ENCODE results near the gene UGT1A10. TPM values are rescaled to one million over a fixed set of nuclear protein-coding genes. Genes with fewer than 3 reads are reported as not detected.
"Not testable (repeated sequence)": the region's sequence is repeated elsewhere in the genome, so short reads cannot be mapped to it uniquely, and the experiment has no call there.

The UGT1A10 gene
- polyA plus RNA-seq, 4 donors = not detected

DNA sequence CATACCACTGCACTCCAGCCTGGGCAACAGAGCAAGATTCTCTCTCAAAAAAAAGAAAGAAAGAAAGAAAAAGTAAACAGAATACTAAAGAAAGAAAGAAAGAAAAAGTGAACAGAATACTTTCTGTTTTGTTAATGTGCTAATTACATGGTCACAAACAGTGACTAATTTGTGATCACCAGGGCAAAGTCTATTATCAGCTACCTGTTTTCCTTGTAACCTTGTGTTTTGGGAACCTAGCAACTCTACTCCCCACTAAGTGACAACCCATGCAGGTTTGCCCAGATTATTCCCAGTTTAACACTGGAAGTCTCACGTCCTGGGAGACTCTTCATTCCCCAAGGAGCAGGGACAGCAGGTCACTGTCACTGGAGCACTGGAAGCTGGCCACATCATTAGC lies 18.8 kb downstream of the UGT1A10 start:
- DNase-seq (ENCODE audit: low read depth in 4 of 4, low spot score in 2 of 4) = no peak

GRCh38 chr2:233655943-233656342 lies 19.7 kb downstream of the UGT1A10 start:
- DNase-seq (ENCODE audit: low read depth in 4 of 4, low spot score in 2 of 4) = not testable (repeated sequence)

GRCh38 chr2:233656443-233656842 lies 20.2 kb downstream of the UGT1A10 start:
- DNase-seq (ENCODE audit: low read depth in 4 of 4, low spot score in 2 of 4) = no peak

DNA sequence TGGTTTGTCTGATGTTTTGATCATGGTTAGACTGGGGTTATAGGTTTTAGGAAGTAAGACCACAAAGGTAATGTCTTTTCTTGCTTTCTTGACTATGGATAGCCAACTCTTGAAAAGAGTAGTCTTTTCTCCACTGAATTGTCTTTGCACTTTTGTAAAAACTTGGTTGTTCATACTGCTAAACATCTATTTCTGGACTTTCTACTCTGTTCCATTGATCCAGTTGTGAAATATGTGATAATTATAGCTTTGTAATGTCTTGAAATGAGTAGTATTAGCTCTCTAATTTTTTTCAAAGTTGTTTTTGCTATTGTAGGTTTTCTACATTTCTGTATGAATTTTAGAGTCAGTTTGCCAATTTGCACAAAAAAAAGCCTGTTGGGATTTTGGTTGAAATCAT lies 22.4 kb downstream of the UGT1A10 start:
- no peak for DNase-seq (ENCODE audit: low read depth in 4 of 4, low spot score in 2 of 4)

- no peak for DNase-seq (ENCODE audit: low read depth in 4 of 4, low spot score in 2 of 4)
Observed at GRCh38 chr2:233663911-233664310, 27.7 kb downstream of the UGT1A10 start.

GRCh38 chr2:233668605-233669260 lies 32.5 kb downstream of the UGT1A10 start:
- no peak for DNase-seq (ENCODE audit: low read depth in 4 of 4, low spot score in 2 of 4)

DNA sequence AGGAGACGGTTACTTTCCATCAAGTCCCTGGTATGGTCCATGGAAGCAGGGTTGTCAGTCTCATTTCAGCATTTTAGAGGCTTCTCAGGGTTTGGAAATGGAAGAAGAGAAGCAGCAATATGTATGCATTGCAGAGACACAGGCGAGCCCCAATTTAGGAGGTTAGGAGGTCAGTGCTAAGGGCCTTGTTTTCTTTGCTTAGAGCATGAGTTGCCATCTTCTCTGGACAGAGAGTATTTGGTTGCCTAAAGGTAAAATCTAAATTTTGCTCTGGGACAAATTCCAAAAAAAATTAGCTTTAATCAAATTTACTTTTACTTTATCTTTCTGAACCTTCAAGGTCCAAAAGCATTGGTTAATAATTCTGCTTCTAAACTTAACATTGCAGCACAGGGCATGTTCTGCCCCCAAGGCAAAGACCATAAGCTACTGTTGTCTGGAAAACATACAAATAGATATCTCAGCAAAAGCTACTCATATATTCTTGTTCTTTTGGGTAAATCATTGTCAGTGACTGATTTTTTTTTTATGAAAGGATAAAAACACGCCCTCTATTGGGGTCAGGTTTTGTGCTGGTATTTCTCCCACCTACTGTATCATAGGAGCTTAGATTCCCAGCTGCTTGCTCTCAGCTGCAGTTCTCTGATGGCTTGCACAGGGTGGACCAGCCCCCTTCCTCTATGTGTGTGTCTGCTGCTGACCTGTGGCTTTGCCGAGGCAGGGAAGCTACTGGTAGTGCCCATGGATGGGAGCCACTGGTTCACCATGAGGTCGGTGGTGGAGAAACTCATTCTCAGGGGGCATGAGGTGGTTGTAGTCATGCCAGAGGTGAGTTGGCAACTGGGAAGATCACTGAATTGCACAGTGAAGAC lies 35.3 kb downstream of the UGT1A10 start, which contains the start of gene UGT1A9:
UGT1A9 (plus strand) TSS at position 609 of the 872 bp plus-strand sequence; CDS start at position 646, 37 bp downstream.
- DNase-seq (ENCODE audit: low read depth in 4 of 4, low spot score in 2 of 4) = no peak

DNA sequence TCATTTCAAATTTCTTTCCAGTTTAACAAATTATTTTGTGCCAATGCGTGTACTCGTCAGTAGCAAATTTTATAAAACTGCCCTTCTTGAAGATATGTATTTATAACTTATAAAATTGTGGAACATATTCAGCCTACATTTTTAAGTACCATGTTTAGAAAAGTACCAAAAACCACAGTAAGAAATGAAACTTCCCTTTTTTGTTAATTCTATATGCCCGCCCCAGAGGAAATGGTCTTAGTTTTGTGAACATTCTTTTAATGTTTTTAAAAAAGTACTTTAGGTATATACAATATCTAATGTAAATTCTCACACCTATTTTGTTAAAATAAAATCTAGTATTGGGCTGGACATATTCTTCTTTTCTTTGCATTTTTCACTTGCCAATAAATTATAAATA lies 36.6 kb downstream of the UGT1A10 start:
- no peak for DNase-seq (ENCODE audit: low read depth in 4 of 4, low spot score in 2 of 4)

GRCh38 chr2:233673896-233674295 lies 37.6 kb downstream of the UGT1A10 start:
- no peak for DNase-seq (ENCODE audit: low read depth in 4 of 4, low spot score in 2 of 4)

DNA sequence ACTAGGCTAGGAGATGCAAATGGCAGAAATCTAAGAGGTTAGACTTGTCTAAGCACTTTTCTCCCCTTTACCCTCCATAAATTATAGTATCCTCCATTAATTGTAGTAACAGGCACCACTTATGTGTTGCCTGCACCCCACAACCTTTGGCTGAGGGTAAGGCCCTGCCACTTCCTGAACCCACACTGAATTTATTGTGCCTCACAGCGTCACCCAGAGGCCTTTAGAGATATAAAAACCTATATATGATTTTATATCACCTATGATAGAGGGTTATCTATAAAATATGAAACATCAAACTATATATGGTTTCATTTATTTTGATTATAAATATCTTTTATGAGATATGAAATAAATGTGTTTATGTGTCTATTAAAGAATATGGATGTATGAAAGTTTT lies 38.1 kb downstream of the UGT1A10 start:
- no peak for DNase-seq (ENCODE audit: low read depth in 4 of 4, low spot score in 2 of 4)

DNA sequence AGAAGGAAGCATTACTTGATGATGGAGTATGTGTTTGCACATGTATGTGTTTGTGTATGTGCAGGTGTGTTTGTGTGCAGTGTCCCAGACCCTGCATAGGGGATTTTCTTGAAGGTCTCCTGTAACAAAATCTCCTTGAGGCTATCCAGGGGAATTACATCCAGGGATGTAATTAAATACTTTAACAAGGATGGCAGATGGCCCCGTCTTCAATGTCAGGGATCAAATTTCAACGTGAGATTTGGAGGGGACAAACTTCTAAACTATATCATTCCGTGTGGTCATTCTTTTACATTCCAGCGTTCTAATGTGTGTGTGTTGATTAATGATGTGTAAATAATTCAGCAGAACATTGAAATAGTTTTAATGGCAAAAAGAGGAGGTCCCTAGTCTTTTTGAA lies 38.7 kb downstream of the UGT1A10 start:
- no peak for DNase-seq (ENCODE audit: low read depth in 4 of 4, low spot score in 2 of 4)

- no peak for DNase-seq (ENCODE audit: low read depth in 4 of 4, low spot score in 2 of 4)
Observed at GRCh38 chr2:233676046-233676445, 39.8 kb downstream of the UGT1A10 start.

DNA sequence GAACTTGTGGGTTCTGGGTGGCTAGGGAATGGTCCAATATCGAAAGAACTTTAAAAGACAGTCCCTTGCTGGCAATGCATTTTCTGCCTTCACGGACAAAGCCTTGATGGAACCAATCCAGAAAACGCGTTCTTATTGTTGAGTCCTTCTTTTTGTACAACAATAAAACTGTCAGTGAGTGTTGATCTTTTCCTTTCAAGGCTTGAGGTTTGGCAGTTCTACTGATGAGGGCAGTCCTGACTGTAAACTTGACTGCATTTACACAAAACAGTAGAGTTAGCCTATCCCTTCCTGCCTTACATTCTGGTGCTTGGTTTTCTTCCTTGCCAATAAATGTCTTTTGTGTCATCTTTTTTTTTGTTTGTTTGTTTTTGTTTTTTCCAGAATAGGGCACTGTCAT lies 42.9 kb downstream of the UGT1A10 start:
- DNase-seq (ENCODE audit: low read depth in 4 of 4, low spot score in 2 of 4) = no peak

GRCh38 chr2:233680361-233681045 lies 44.3 kb downstream of the UGT1A10 start:
- no peak for DNase-seq (ENCODE audit: low read depth in 4 of 4, low spot score in 2 of 4)

GRCh38 chr2:233681521-233682099 lies 45.4 kb downstream of the UGT1A10 start, which contains the start of gene UGT1A7:
UGT1A7 (plus strand) TSS chr2:233681901; CDS start chr2:233681938, 37 bp downstream.
- no peak for DNase-seq (ENCODE audit: low read depth in 4 of 4, low spot score in 2 of 4)

DNA sequence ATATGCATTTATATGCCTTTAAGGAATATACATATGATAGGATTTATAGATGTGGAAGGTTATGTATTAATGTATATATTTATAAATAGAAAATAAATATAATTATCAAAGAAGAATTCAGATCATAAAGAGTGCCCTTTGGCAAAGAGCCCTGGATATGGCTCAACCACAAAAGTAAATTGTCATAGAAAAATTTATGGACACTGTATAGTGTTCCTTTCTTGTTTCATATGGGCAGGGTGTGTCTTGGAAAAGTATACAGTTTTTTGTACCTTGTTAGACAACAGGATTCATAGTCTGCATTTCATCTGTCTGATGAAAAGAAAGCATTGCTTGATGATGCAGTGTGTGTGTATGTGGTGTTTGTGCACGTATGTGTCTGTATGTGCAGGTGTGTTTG lies 48.4 kb downstream of the UGT1A10 start:
- no peak for DNase-seq (ENCODE audit: low read depth in 4 of 4, low spot score in 2 of 4)

DNA sequence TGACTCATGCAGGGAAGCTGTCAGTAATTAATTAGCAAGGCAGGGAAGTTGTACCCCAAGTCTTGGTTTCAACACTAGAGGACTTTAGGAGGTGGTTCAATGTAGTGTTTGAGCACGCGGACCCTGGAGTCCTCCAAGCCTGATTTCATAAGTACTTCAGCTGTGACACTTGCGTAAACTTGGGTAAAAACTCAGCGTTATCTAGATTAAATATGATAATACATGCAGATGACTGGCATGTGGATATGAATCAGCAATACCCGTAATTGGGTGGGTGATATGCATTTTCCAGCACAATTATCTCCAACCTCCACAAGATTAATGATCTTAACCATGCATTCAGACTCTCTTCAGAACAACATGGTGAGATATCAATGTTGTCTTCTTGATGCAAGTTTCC lies 50.7 kb downstream of the UGT1A10 start:
- DNase-seq (ENCODE audit: low read depth in 4 of 4, low spot score in 2 of 4) = no peak

DNA sequence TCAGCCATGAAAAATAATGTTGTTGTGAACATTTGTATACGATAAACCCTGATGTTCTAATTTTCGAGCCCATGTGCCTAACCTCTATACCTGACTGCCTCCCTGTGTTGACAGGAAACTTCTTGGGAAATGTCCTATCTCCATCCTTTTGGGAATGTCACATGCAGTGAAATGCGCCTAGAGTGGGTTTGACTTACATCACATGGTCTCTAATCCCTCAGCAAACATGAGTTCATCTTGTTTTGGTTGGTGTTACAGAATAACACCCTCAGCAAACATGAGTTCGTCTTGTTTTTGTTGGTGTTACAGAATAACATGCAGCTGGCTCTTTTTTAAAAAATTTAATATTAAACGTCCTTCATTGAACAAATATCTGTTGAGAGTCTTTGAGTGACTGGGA lies 52.1 kb downstream of the UGT1A10 start:
- no peak for DNase-seq (ENCODE audit: low read depth in 4 of 4, low spot score in 2 of 4)

GRCh38 chr2:233689031-233689430 lies 52.8 kb downstream of the UGT1A10 start:
- DNase-seq (ENCODE audit: low read depth in 4 of 4, low spot score in 2 of 4) = no peak

- DNase-seq (ENCODE audit: low read depth in 4 of 4, low spot score in 2 of 4) = no peak
Observed at GRCh38 chr2:233689501-233689900, 53.3 kb downstream of the UGT1A10 start.

DNA sequence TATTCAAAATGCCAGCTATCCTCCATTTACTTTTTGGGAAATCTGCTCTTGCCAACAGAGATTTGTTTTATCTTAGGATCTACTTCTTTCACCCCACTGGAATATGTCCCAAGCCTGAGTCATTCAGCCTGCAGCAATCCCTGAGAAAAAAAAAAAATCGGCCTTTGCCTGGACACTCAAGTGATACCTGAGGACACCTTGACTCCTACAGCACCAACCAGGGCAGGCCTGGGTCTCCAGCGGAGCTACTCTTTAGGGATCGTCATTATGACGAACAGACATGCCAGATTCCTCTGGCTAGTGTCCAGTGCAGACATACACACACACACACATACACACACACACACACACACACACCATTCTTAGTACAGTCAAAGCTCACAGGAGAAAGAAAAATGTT lies 54.2 kb downstream of the UGT1A10 start:
- no peak for DNase-seq (ENCODE audit: low read depth in 4 of 4, low spot score in 2 of 4)

Data from left renal cortex interstitium (tissue), 4 donors.